HG03439 (cell line): ENCODE measurements around the gene BAIAP2L1.
"Not testable (repeated sequence)": the region's sequence is repeated elsewhere in the genome, so short reads cannot be mapped to it uniquely, and the experiment has no call there.

ENCODE experiments used
- ATAC-seq: cut with Tn5 transposase; IDR thresholded peaks from one replicate; pipeline ENCODE4 v1.9.1; 2021; ENCODE audit warnings: mild to moderate bottlenecking, moderate library complexity; ENCODE audit not compliant: unreplicated experiment

Gene BAIAP2L1

GRCh38 chr7:98323597-98324322 lies 77.1 kb downstream of the BAIAP2L1 start:
- no peak for ATAC-seq

GRCh38 chr7:98322331-98323270 lies 78.3 kb downstream of the BAIAP2L1 start:
- ATAC-seq = no peak

- ATAC-seq = no peak
These were observed 79.6 kb downstream of the BAIAP2L1 start for GRCh38 chr7:98321301-98321700.

- no peak for ATAC-seq
These were observed 81.7 kb downstream of the BAIAP2L1 start for GRCh38 chr7:98319176-98319575.

- ATAC-seq = no peak
These were observed 83.4 kb downstream of the BAIAP2L1 start for GRCh38 chr7:98317366-98318040.

GRCh38 chr7:98315994-98316527 lies 84.8 kb downstream of the BAIAP2L1 start:
- not testable (repeated sequence) for ATAC-seq

- ATAC-seq = peak; percentile 48
These were observed 85.4 kb downstream of the BAIAP2L1 start for GRCh38 chr7:98315318-98315993.

GRCh38 chr7:98314469-98314868 lies 86.4 kb downstream of the BAIAP2L1 start:
- ATAC-seq = peak; percentile 54

GRCh38 chr7:98312201-98312600 lies 88.7 kb downstream of the BAIAP2L1 start:
- no peak for ATAC-seq

- ATAC-seq = no peak
These were observed 91.3 kb downstream of the BAIAP2L1 start for GRCh38 chr7:98309566-98309965.

GRCh38 chr7:98307971-98308466 lies 92.9 kb downstream of the BAIAP2L1 start:
- no peak for ATAC-seq

- ATAC-seq = no peak
These were observed 94.8 kb downstream of the BAIAP2L1 start for GRCh38 chr7:98305951-98306535.

- no peak for ATAC-seq
These were observed 97.0 kb downstream of the BAIAP2L1 start for GRCh38 chr7:98303906-98304305.

GRCh38 chr7:98303176-98303865 lies 97.6 kb downstream of the BAIAP2L1 start:
- ATAC-seq = no peak

GRCh38 chr7:98301693-98302470 lies 99.0 kb downstream of the BAIAP2L1 start:
- ATAC-seq = no peak

- no peak for ATAC-seq
These were observed 100.1 kb downstream of the BAIAP2L1 start for GRCh38 chr7:98300595-98301372.

- ATAC-seq = no peak
These were observed 103.1 kb downstream of the BAIAP2L1 start for GRCh38 chr7:98297626-98298286.
